ENCODE results near the gene GPR31.

DNA sequence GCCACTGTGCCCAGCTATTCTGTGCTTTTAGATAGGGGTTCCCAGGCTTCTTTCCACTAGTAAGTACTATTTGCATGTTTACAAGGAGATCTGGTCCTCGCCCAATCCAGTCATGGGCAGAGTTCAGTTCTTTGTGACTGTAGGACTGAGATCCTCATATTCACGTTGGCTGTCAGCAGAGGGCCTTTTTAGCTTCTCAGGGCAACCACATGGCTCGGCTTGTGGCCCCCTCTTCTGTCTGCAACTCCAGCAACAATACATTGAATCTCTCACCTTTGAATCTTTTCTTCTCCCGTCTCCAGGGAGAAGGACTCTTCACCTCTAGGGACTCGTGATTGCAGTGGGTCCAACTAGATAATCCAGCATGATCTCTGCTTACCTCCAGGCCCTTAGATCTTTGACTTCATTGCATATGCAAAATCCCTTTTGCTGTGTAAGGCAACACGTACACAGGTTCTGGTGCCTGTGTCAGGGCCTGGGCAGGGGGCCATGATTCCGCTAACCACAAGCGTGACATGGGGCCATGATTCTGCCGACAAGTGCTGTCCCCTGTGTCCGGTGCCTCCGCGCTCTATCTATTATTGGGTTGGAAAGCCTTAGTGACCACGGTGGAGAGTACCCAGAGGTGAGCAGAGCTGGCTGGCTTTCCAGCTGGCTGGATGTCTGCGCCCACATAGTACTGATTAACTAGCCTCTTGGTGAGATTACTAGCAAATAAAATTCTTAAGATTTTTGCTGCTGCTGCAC, 29.8 kb downstream of the GPR31 start:
- TF ChIP-seq CTCF (conservative IDR thresholded peaks at IDR 0.05; ENCODE audit: low read length) = no peak
- TF ChIP-seq EZH2phosphoT487 (IDR thresholded peaks at IDR 0.05; ENCODE audit: borderline replicate concordance) = no peak

Measured in Loucy (cell line).